Sigmoid colon (tissue), 4 donors: Measurements from ENCODE around the gene MTLN.
"Not testable (repeated sequence)": the region's sequence is repeated elsewhere in the genome, so short reads cannot be mapped to it uniquely, and the experiment has no call there.

Source experiments
- EP300 ChIP-seq, 4 donors: sonication (generic); formaldehyde crosslinking; IDR thresholded peaks; one replicate each; pipeline ENCODE4 v1.6.1; 2017; ENCODE audit warnings: antibody characterized with exemption in 4 of 4
- POLR2A ChIP-seq, 2 donors: fragments of 450-650 bp; IDR thresholded peaks; one replicate each; pipeline ENCODE4 v1.6.1; 2016; ENCODE audit warnings: antibody characterized with exemption in 2 of 2, mild to moderate bottlenecking in 2 of 2, moderate library complexity in 2 of 2
- POLR2AphosphoS5 ChIP-seq, 4 donors: sonication (generic); formaldehyde crosslinking; IDR thresholded peaks; one replicate each; pipeline ENCODE4 v1.6.1; 2017; ENCODE audit warnings: antibody characterized with exemption in 4 of 4
- TF ChIP-seq, protein P1 (sequence below), 4 experiments: fragments of 450-650 bp in 3 of 4; fragments of 200-600 bp in 1 of 4; IDR thresholded peaks; one replicate each; pipeline ENCODE4 v1.5.1; 2016 to 2019; ENCODE audit warnings: antibody characterized with exemption in 4 of 4, mild to moderate bottlenecking in 3 of 4, moderate library complexity in 2 of 4

DNA sequence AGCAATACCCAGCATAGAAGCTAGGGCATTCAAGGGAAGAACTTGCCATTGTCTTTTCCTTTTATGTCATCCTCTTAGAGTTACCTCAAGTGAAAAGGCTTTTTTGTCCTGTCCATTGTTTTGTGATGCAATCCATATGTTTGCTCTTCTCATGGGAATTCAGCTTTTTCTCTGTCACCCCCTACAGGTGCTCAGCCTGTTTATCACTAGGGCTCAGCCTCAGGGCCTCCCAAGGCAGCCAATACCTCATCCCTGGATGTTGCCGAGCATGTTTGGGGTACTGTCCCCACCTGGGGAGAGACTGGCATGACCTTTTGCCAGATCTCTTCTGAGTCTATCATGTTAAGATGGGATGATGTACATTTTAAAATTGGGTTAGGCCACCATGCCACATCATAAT, 49.6 kb upstream of the MTLN start:
- TF ChIP-seq, protein P1, sequence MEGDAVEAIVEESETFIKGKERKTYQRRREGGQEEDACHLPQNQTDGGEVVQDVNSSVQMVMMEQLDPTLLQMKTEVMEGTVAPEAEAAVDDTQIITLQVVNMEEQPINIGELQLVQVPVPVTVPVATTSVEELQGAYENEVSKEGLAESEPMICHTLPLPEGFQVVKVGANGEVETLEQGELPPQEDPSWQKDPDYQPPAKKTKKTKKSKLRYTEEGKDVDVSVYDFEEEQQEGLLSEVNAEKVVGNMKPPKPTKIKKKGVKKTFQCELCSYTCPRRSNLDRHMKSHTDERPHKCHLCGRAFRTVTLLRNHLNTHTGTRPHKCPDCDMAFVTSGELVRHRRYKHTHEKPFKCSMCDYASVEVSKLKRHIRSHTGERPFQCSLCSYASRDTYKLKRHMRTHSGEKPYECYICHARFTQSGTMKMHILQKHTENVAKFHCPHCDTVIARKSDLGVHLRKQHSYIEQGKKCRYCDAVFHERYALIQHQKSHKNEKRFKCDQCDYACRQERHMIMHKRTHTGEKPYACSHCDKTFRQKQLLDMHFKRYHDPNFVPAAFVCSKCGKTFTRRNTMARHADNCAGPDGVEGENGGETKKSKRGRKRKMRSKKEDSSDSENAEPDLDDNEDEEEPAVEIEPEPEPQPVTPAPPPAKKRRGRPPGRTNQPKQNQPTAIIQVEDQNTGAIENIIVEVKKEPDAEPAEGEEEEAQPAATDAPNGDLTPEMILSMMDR (IDR thresholded peaks at IDR 0.05) = not testable (repeated sequence)
- TF ChIP-seq POLR2A, EP300, POLR2AphosphoS5 (IDR thresholded peaks at IDR 0.05): not testable (repeated sequence)
